Jurkat, Clone E6-1 (cell line): ENCODE results near the gene ADSS2. TPM values are rescaled to one million over a fixed set of nuclear protein-coding genes. Genes with fewer than 3 reads are reported as not detected.
"Not testable (repeated sequence)": the region's sequence is repeated elsewhere in the genome, so short reads cannot be mapped to it uniquely, and the experiment has no call there.

ENCODE experiments used
- DNase-seq: peaks from one replicate; pipeline ENCODE4 v3.0.0-alpha.2; 2011; ENCODE audit warnings: low read depth, low spot score
- H3K4me3 ChIP-seq: 2 replicates; pipeline ENCODE4 v1.5.1; 2011; ENCODE audit warnings: mild to moderate bottlenecking, low read length, control low read depth, moderate library complexity
- polyA plus RNA-seq: library from polyadenylated mRNA; unstranded; fragments of >200 nt; gene quantifications from one replicate; pipeline ENCODE4 v1.2.1, GENCODE V29; 2012; ENCODE audit warnings: missing spikeins; ENCODE audit not compliant: insufficient read length, insufficient read depth

Gene ADSS2
- 48.7 TPM for polyA plus RNA-seq

GRCh38 chr1:244451539-244451950 is at the start of gene ADSS2:
Gene ADSS2, minus strand, starts transcription at chr1:244451909. Its CDS starts 92 bp downstream, at chr1:244451817.
- H3K4me3 ChIP-seq, result peak within 1 kb of the TSS; percentile 90
- DNase-seq, result no peak

- DNase-seq, H3K4me3 ChIP-seq: not testable (repeated sequence)
Measured at GRCh38 chr1:244500515-244500914, 48.8 kb upstream of the ADSS2 start.

GRCh38 chr1:244499484-244499883 is 47.8 kb upstream of the ADSS2 start:
- H3K4me3 ChIP-seq, DNase-seq: not testable (repeated sequence)

GRCh38 chr1:244497805-244498204 is 46.1 kb upstream of the ADSS2 start:
- no peak overlapping the region for H3K4me3 ChIP-seq
- DNase-seq, result no peak

GRCh38 chr1:244496186-244496585 is 44.5 kb upstream of the ADSS2 start:
- no peak overlapping the region for H3K4me3 ChIP-seq
- DNase-seq, result no peak

GRCh38 chr1:244494653-244495052 is 42.9 kb upstream of the ADSS2 start:
- no peak overlapping the region for H3K4me3 ChIP-seq

GRCh38 chr1:244484971-244485370 is 33.3 kb upstream of the ADSS2 start:
- not testable (repeated sequence) for DNase-seq, H3K4me3 ChIP-seq

More at GRCh38 chr1:244494653-244495052, 42.9 kb upstream of the ADSS2 start:
- no peak for DNase-seq

GRCh38 chr1:244473059-244473605 is 21.4 kb upstream of the ADSS2 start:
- no peak overlapping the region for H3K4me3 ChIP-seq
- no peak for DNase-seq

GRCh38 chr1:244466724-244467123 is 15.0 kb upstream of the ADSS2 start:
- no peak for DNase-seq

GRCh38 chr1:244461245-244462071 is 9.7 kb upstream of the ADSS2 start, which contains the start of gene CATSPERE:
Gene CATSPERE, plus strand, starts transcription at chr1:244461273. Its CDS starts 157 bp downstream, at chr1:244461430.
- DNase-seq, result no peak
- H3K4me3 ChIP-seq, result no peak within 1 kb of the TSS

More at GRCh38 chr1:244466724-244467123, 15.0 kb upstream of the ADSS2 start:
- H3K4me3 ChIP-seq, result no peak overlapping the region

GRCh38 chr1:244460197-244460596 is 8.5 kb upstream of the ADSS2 start:
- no peak overlapping the region for H3K4me3 ChIP-seq
- no peak for DNase-seq

- no peak overlapping the region for H3K4me3 ChIP-seq
- no peak for DNase-seq
Measured at GRCh38 chr1:244458781-244459180, 7.1 kb upstream of the ADSS2 start.

GRCh38 chr1:244456586-244456985 is 4.9 kb upstream of the ADSS2 start:
- no peak for DNase-seq
- H3K4me3 ChIP-seq, result no peak overlapping the region

GRCh38 chr1:244454412-244454811 is 2.7 kb upstream of the ADSS2 start:
- DNase-seq, result no peak
- no peak overlapping the region for H3K4me3 ChIP-seq

- peak; percentile 99 for DNase-seq
- peak overlapping the region; percentile 90 for H3K4me3 ChIP-seq
Measured at GRCh38 chr1:244451951-244452795, 464 bp upstream of the ADSS2 start.

- H3K4me3 ChIP-seq, result peak overlapping the region; percentile 90
- peak; percentile 48 for DNase-seq
Measured at GRCh38 chr1:244450597-244451538, 841 bp downstream of the ADSS2 start.

- H3K4me3 ChIP-seq, result peak overlapping the region; percentile 90
- DNase-seq, result no peak
Measured at GRCh38 chr1:244449936-244450508, 1.7 kb downstream of the ADSS2 start.
